Measurements from ENCODE around the gene MISP. TPM values are rescaled to one million over a fixed set of nuclear protein-coding genes. Genes with fewer than 3 reads are reported as not detected.

MISP gene
- total and polyA plus RNA-seq, 9 of the 15 experiments (the other 6 are each of a cell fraction or from before 2014, with no cell fraction given), result 0.04 to 0.29 (median 0.05) TPM; not detected in 5

DNA sequence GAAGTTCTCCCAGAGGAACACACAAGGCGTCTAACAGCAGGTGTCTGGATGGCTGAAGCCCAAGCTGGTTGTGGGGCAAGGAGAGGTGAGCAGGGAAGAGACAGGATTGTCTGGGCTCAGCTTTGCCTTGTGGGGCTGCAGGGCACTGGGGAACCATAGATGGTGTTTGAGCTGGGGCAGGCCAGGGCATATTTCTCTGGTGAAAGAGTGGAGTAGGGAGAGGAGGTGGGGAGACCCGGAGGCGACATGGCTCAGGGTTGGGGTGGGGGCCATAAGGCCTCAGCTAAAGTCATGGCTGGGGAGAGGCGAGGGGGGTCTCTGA, 47.6 kb upstream of the MISP start (continued):
- TF ChIP-seq, protein P1, sequence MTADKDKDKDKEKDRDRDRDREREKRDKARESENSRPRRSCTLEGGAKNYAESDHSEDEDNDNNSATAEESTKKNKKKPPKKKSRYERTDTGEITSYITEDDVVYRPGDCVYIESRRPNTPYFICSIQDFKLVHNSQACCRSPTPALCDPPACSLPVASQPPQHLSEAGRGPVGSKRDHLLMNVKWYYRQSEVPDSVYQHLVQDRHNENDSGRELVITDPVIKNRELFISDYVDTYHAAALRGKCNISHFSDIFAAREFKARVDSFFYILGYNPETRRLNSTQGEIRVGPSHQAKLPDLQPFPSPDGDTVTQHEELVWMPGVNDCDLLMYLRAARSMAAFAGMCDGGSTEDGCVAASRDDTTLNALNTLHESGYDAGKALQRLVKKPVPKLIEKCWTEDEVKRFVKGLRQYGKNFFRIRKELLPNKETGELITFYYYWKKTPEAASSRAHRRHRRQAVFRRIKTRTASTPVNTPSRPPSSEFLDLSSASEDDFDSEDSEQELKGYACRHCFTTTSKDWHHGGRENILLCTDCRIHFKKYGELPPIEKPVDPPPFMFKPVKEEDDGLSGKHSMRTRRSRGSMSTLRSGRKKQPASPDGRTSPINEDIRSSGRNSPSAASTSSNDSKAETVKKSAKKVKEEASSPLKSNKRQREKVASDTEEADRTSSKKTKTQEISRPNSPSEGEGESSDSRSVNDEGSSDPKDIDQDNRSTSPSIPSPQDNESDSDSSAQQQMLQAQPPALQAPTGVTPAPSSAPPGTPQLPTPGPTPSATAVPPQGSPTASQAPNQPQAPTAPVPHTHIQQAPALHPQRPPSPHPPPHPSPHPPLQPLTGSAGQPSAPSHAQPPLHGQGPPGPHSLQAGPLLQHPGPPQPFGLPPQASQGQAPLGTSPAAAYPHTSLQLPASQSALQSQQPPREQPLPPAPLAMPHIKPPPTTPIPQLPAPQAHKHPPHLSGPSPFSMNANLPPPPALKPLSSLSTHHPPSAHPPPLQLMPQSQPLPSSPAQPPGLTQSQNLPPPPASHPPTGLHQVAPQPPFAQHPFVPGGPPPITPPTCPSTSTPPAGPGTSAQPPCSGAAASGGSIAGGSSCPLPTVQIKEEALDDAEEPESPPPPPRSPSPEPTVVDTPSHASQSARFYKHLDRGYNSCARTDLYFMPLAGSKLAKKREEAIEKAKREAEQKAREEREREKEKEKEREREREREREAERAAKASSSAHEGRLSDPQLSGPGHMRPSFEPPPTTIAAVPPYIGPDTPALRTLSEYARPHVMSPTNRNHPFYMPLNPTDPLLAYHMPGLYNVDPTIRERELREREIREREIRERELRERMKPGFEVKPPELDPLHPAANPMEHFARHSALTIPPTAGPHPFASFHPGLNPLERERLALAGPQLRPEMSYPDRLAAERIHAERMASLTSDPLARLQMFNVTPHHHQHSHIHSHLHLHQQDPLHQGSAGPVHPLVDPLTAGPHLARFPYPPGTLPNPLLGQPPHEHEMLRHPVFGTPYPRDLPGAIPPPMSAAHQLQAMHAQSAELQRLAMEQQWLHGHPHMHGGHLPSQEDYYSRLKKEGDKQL (CRISPR knock-in tag; IDR thresholded peaks at IDR 0.05; ENCODE audit: borderline replicate concordance), result no peak
- TF ChIP-seq ARHGAP35 (IDR thresholded peaks at IDR 0.05; ENCODE audit: partially characterized antibody) (no peak), ZNF668 (CRISPR knock-in tag; IDR thresholded peaks at IDR 0.05) (no peak), KAT2B (IDR thresholded peaks at IDR 0.05; ENCODE audit: low read depth, low read length) (no peak), ZNF561 (CRISPR knock-in tag; conservative IDR thresholded peaks at IDR 0.05) (no peak), ZSCAN29 (IDR thresholded peaks at IDR 0.05) (no peak), MAZ (CRISPR knock-in tag; conservative IDR thresholded peaks at IDR 0.05 in 1 of 2, IDR thresholded peaks at IDR 0.05 in 1 of 2) (0 out of 4 replicates have a peak, but pooled peaks of 1 of the 2 experiments have one; percentile 64), ATF1 (CRISPR knock-in tag; IDR thresholded peaks at IDR 0.05) (no peak), ATF1 (tag; IDR thresholded peaks at IDR 0.05) (peak; percentile 21; the same call in 1 of the 2 replicates), EWSR1 (IDR thresholded peaks at IDR 0.05; ENCODE audit: borderline replicate concordance, low read depth, partially characterized antibody) (no peak), TSC22D4 (tag; IDR thresholded peaks at IDR 0.05) (no peak), MCM3 (IDR thresholded peaks at IDR 0.05) (no peak), PURB (CRISPR knock-in tag; IDR thresholded peaks at IDR 0.05; ENCODE audit: low read depth) (no peak)
- TF ChIP-seq, protein P2, sequence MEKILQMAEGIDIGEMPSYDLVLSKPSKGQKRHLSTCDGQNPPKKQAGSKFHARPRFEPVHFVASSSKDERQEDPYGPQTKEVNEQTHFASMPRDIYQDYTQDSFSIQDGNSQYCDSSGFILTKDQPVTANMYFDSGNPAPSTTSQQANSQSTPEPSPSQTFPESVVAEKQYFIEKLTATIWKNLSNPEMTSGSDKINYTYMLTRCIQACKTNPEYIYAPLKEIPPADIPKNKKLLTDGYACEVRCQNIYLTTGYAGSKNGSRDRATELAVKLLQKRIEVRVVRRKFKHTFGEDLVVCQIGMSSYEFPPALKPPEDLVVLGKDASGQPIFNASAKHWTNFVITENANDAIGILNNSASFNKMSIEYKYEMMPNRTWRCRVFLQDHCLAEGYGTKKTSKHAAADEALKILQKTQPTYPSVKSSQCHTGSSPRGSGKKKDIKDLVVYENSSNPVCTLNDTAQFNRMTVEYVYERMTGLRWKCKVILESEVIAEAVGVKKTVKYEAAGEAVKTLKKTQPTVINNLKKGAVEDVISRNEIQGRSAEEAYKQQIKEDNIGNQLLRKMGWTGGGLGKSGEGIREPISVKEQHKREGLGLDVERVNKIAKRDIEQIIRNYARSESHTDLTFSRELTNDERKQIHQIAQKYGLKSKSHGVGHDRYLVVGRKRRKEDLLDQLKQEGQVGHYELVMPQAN (IDR thresholded peaks at IDR 0.05; ENCODE audit: borderline replicate concordance), result peak; percentile 52; the same call in 1 of the 2 replicates
- TF ChIP-seq, protein P3, sequence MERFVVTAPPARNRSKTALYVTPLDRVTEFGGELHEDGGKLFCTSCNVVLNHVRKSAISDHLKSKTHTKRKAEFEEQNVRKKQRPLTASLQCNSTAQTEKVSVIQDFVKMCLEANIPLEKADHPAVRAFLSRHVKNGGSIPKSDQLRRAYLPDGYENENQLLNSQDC (CRISPR knock-in tag; IDR thresholded peaks at IDR 0.05), result no peak
- TF ChIP-seq, protein P4, sequence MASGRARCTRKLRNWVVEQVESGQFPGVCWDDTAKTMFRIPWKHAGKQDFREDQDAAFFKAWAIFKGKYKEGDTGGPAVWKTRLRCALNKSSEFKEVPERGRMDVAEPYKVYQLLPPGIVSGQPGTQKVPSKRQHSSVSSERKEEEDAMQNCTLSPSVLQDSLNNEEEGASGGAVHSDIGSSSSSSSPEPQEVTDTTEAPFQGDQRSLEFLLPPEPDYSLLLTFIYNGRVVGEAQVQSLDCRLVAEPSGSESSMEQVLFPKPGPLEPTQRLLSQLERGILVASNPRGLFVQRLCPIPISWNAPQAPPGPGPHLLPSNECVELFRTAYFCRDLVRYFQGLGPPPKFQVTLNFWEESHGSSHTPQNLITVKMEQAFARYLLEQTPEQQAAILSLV (tag; IDR thresholded peaks at IDR 0.05), result no peak
